ENCODE data around the gene MFAP5. TPM values are rescaled to one million over a fixed set of nuclear protein-coding genes. Genes with fewer than 3 reads are reported as not detected.

MFAP5 gene
- total RNA-seq: 6.6 and 9.0 TPM in 2 replicates

- H3K4me3 ChIP-seq (ENCODE audit: low read depth, low read length): no peak within 1 kb of the TSS
These were observed at the start of gene MFAP5 for GRCh38 chr12:8662593-8662992. TSS of gene MFAP5 (minus strand) at chr12:8662826. CDS start at chr12:8662104, 722 bp downstream.

GRCh38 chr12:8709124-8709830 lies 46.7 kb upstream of the MFAP5 start:
- H3K4me3 ChIP-seq (ENCODE audit: low read depth, low read length): peak overlapping the region; percentile 0
- H3K27me3 ChIP-seq (ENCODE audit: control insufficient read depth, insufficient read depth, low read length): no peaks in the 10 kb centered on the region
- no peak for TF ChIP-seq CTCF (IDR thresholded peaks at IDR 0.05; ENCODE audit: insufficient read depth, low read length, severe bottlenecking)
- H3K36me3 ChIP-seq (ENCODE audit: control insufficient read depth, insufficient read depth, low read length): no peaks in the 10 kb centered on the region
- DNase-seq (ENCODE audit: low read depth) (peak; percentile 39), FAIRE-seq (no peak)

More at GRCh38 chr12:8662593-8662992, at the start of gene MFAP5:
- TF ChIP-seq CTCF (IDR thresholded peaks at IDR 0.05; ENCODE audit: insufficient read depth, low read length, severe bottlenecking): no peak
- DNase-seq (ENCODE audit: low read depth) (peak; percentile 72), FAIRE-seq (peak; percentile 40)
- Histone ChIP-seq H3K36me3 (ENCODE audit: control insufficient read depth, insufficient read depth, low read length) (no peaks in the 10 kb centered on the region), H3K27me3 (ENCODE audit: control insufficient read depth, insufficient read depth, low read length) (no peaks in the 10 kb centered on the region)

- DNase-seq (ENCODE audit: low read depth): no peak
- TF ChIP-seq CTCF (IDR thresholded peaks at IDR 0.05; ENCODE audit: insufficient read depth, low read length, severe bottlenecking): no peak
- Histone ChIP-seq H3K36me3 (ENCODE audit: control insufficient read depth, insufficient read depth, low read length) (no peaks in the 10 kb centered on the region), H3K27me3 (ENCODE audit: control insufficient read depth, insufficient read depth, low read length) (no peaks in the 10 kb centered on the region), H3K4me3 (ENCODE audit: low read depth, low read length) (no peak overlapping the region)
- FAIRE-seq: no peak
These were observed 39.5 kb upstream of the MFAP5 start for GRCh38 chr12:8702159-8702558.

- Histone ChIP-seq H3K4me3 (ENCODE audit: low read depth, low read length) (no peak overlapping the region), H3K27me3 (ENCODE audit: control insufficient read depth, insufficient read depth, low read length) (no peaks in the 10 kb centered on the region), H3K36me3 (ENCODE audit: control insufficient read depth, insufficient read depth, low read length) (no peaks in the 10 kb centered on the region)
- no peak for DNase-seq (ENCODE audit: low read depth)
- TF ChIP-seq CTCF (IDR thresholded peaks at IDR 0.05; ENCODE audit: insufficient read depth, low read length, severe bottlenecking): no peak
- no peak for FAIRE-seq
These were observed 38.5 kb upstream of the MFAP5 start for GRCh38 chr12:8701046-8701660.

- no peak overlapping the region for H3K4me3 ChIP-seq (ENCODE audit: low read depth, low read length)
- FAIRE-seq (no peak), DNase-seq (ENCODE audit: low read depth) (no peak)
- H3K36me3 ChIP-seq (ENCODE audit: control insufficient read depth, insufficient read depth, low read length): no peaks in the 10 kb centered on the region
- no peak for TF ChIP-seq CTCF (IDR thresholded peaks at IDR 0.05; ENCODE audit: insufficient read depth, low read length, severe bottlenecking)
- H3K27me3 ChIP-seq (ENCODE audit: control insufficient read depth, insufficient read depth, low read length): no peaks in the 10 kb centered on the region
These were observed 37.1 kb upstream of the MFAP5 start for GRCh38 chr12:8699714-8700113.

All from bronchial epithelial cell (primary cell).